Stimulated activated CD8-positive, alpha-beta memory T cell treated with anti-CD3 and anti-CD28 coated beads, Interleukin-15, amount 100 ng/mL, for 48 hours (primary cell): ENCODE data around the gene RBFA.
"Not testable (repeated sequence)": the region's sequence is repeated elsewhere in the genome, so short reads cannot be mapped to it uniquely, and the experiment has no call there.

Source experiments
- DNase-seq, 2 donors: peaks; one replicate each; pipeline ENCODE4 v3.0.0-alpha.2; 2020; ENCODE audit warnings: low read depth in 2 of 2

RBFA gene

DNA sequence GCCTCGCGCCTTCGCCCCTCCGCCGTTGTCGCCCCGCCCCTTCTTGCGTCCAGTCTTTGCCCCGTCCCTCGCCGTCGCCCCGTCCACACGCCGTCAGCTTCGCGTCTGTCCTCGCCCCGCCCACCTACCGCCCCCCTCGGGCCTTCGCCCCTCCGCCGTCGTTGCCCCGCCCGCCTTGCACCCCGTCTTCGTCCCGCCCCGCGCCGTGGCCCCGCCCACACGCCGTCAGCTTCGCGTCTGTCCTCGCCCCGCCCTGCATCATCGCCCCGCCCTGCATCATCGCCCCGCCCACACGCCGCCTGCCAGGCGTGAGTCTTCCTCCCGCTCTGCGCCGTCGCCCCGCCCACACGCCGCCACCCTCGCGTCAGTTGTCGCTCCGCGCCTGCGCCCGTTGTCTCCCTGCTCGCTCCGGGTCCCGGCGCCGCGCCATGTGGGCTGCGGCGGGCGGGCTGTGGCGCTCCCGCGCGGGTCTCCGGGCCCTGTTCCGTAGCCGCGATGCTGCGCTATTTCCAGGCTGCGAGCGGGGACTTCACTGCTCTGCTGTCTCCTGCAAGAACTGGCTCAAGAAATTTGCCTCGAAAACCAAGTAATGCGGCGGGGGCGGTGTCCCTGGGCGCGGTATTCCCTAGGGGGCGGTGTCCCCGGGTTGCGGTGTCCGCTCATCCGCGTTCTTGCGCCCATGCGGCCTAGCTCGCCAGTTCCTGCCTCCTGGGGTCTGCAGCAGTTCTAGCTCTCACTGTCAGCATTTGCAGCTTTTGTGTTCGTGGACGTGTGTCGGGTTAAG is at the start of gene RBFA:
Gene RBFA (plus strand): TSS at position 367 of the 784 bp plus-strand sequence. CDS start 62 bp downstream, at position 429.
- peak; percentile 98 to 99 for DNase-seq

DNA sequence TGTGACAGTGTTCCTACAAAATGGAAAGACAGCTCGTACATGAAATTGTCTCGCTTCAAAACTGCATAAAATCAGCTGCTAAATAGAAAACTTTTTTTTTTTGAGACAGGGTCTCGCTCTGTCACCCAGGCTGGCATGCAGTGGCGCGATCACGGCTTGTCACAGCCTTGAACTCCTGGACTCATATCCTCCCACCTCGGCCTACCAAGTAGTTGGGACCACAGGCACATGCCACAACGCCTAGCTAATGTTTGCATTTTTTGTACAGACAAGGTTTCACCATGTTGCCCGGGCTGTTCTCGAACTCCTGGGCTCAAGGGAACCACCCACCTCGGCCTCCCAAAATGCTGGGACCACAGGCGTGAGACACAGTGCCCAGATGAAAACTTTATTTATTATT is 49.1 kb upstream of the RBFA start:
- DNase-seq, result no peak

GRCh38 chr18:79986726-79987125 is 47.5 kb upstream of the RBFA start:
- DNase-seq, result no peak

GRCh38 chr18:79987566-79987965 is 46.7 kb upstream of the RBFA start:
- DNase-seq, result no peak

- DNase-seq, result peak in 1 of 2 donors; percentile 49
Observed at GRCh38 chr18:79988071-79988450, 46.2 kb upstream of the RBFA start.

DNA sequence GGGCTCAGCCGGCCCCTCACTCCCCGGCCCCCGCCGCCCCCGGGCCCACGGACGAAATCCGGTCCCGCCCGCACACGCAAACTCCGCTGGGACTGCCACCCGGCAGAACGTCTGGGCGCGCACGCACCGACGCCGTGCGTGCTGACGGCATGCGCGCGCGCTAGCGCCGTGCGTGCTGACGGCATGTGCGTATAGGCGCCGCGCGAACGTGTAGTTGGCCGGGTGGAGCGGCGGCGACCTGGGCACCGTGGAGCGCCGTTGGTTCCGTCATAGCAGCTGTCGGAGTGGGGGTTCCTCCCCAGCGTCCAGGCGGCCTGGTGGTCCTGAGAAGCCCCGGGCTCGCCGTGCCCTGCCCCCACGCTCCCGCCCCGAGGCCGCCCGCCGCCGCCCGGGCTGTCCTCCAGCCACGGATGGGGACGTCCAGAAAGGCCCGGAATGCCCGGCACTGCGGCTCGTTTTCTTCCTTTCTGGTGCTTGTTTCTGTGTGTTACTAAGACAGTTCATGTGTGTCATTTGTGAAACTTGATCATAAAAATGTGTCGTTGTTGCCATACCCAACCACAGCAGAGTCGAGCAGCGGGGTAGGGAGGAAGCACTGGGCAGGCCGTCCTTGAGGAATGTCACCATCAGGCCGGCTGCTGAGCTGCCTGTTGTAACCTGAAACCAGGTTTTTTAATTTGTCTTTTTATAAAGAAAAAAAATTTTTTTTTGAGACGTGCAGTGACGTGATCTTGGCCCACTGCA is 45.6 kb upstream of the RBFA start, which contains the start of gene TXNL4A:
Gene TXNL4A (minus strand): TSS at position 113 of the 744 bp plus-strand sequence. CDS start 171 bp downstream, outside the sequence.
- peak; percentile 81 to 86 for DNase-seq

- no peak for DNase-seq
Observed at GRCh38 chr18:79989195-79989497, 45.1 kb upstream of the RBFA start.

GRCh38 chr18:79991494-79991893 is 42.7 kb upstream of the RBFA start:
- no peak for DNase-seq

DNA sequence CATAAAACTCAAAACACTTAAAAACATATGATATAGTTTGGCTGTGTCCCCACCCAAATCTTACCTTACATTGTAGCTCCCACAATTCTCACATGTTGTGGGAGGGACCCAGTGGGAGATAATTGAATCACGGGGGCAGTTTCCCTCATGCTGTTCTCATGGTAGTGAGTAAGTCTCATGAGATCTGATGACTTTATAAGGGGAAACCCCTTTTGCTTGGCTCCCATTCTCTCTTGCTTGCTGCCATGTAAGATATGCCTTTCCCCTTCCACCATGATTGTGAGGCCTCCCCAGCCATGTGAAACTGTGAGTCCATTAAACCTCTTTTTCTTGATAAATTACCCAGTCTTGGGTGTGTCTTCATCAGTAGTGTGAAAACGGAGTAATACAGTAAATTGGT is 34.5 kb upstream of the RBFA start:
- DNase-seq, result not testable (repeated sequence)

DNA sequence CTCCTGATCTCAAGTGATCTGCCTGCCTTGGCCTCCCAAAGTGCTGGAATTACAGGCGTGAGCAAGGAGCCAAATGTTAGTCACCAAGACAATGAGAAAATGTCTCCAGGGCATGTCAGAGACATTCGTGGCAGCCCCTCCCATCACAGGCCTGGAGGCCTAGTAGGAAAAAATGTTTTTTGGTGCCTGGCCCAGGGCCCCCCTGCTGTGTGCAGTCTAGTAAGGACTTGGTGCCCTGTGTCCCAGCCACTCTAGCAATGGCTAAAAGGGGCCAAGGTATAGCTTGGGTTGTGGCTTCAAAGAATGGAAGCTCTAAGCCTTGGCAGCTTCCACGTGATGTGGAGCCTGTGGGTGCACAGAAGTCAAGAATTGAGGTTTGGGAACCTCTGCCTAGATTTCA is 33.4 kb upstream of the RBFA start:
- no peak for DNase-seq

GRCh38 chr18:80002468-80002867 is 31.8 kb upstream of the RBFA start:
- no peak for DNase-seq

DNA sequence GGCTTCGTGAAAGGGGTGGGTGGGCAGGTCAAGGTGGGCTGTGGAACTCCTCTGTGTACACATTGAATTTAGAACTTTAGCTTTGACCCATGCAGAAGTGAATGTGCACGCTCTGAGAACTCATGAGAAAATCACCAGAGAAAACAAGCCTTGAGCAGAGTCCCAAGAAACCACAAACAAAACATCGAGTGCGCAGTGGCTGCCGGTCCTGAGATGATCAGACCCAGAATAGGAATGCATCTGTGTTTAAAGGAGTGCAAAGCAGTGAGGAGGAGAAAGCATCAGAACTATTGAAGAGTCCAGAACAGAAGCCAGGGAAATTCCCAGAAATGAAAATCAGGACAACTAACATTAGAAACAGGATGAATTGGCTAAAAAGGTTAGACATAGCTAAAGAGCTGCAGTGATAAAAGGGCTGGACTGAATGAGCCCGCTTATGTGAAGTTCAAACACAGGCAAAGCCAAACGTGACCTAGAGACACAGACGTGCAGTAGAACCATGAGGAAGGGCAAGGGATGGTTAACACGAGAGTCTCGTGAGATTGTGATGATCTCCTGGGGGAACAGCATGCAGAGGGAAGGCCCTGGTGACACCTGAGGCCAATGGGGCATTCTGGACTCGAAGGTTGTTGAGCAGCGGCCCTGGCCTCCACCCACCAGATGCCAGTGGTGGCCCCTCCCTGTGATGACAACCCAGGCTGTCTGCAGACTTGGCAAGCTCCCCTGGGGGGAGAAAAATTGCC is 29.5 kb upstream of the RBFA start:
- no peak for DNase-seq

- no peak for DNase-seq
Observed at GRCh38 chr18:80006724-80007123, 27.5 kb upstream of the RBFA start.

GRCh38 chr18:80009661-80010550 is 24.3 kb upstream of the RBFA start:
- DNase-seq, result no peak

DNA sequence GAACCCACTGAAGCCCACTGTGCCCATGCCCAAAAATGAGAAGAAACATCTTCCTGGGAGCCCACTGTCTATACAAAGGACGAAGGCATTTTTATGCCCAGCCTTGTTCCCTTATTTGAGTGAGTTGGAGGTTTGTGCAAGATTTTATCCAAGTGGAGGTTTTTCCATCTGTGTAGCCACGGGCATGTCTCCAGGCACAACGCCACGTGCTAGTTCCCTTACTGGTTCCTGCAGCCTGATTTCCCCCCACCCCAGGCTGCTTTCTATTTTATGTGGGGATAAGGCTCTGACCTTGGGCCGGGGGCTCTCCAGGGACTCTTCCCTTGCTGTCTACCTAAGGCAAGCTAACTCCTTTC is 23.7 kb upstream of the RBFA start:
- no peak for DNase-seq

GRCh38 chr18:80011496-80012137 is 22.6 kb upstream of the RBFA start:
- DNase-seq, result not testable (repeated sequence)

- DNase-seq, result no peak
Observed at GRCh38 chr18:80012714-80013113, 21.5 kb upstream of the RBFA start.

GRCh38 chr18:80022613-80023012 is 11.6 kb upstream of the RBFA start:
- no peak for DNase-seq

DNA sequence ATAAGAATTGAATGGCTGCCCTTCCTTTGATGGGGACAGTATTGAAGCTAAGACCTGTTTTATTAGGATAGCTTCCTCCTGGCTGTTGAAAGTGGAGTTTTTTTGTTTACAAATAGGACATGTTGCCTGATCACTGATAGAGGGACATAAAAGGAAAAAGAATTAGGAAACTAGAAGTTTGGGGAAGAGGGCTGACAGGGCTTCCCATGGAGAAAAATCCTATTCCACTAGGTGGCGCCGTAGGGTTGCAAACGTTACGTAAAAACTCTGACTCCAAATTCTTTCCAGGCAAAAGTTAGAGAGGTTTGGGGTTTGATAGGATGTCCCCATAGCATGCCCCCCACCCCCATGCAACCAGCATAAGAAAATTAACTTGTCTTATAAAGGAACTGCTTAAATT is 11.1 kb upstream of the RBFA start:
- no peak for DNase-seq

GRCh38 chr18:80026363-80026762 is 7.9 kb upstream of the RBFA start:
- DNase-seq, result no peak

- not testable (repeated sequence) for DNase-seq
Observed at GRCh38 chr18:80027719-80028118, 6.5 kb upstream of the RBFA start.
